Activated CD8-positive, alpha-beta memory T cell treated with anti-CD3 and anti-CD28 coated beads for 24 hours (primary cell): ENCODE data around the gene FZD10.

Experiments used
- DNase-seq: peaks from one replicate; pipeline ENCODE4 v3.0.0-alpha.2; 2020

The FZD10 gene, protein sequence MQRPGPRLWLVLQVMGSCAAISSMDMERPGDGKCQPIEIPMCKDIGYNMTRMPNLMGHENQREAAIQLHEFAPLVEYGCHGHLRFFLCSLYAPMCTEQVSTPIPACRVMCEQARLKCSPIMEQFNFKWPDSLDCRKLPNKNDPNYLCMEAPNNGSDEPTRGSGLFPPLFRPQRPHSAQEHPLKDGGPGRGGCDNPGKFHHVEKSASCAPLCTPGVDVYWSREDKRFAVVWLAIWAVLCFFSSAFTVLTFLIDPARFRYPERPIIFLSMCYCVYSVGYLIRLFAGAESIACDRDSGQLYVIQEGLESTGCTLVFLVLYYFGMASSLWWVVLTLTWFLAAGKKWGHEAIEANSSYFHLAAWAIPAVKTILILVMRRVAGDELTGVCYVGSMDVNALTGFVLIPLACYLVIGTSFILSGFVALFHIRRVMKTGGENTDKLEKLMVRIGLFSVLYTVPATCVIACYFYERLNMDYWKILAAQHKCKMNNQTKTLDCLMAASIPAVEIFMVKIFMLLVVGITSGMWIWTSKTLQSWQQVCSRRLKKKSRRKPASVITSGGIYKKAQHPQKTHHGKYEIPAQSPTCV

DNA sequence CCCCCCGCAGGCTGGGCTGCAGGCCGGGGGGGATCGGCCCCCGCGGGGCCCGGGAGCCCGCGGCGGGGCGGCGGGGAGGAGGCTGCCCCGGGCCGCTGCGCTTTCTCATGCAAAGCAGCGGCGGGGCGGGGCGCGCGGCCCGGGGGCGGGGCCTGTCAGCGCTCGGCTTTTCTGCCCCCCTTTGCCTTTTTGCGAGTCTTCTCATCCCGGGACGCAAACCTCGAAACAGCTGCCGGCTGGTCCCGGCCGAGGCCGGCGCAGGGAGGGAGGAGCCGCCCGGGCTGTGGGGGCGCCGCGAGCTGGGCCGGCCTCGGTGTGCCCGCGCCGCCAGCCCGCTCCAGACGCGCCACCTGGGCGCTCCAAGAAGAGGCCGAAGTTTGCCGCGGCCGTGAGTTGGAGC lies at the start of gene FZD10:
Gene FZD10 (plus strand): TSS at position 198 of the 400 bp plus-strand sequence. CDS start 479 bp downstream, outside the sequence.
- no peak for DNase-seq

DNA sequence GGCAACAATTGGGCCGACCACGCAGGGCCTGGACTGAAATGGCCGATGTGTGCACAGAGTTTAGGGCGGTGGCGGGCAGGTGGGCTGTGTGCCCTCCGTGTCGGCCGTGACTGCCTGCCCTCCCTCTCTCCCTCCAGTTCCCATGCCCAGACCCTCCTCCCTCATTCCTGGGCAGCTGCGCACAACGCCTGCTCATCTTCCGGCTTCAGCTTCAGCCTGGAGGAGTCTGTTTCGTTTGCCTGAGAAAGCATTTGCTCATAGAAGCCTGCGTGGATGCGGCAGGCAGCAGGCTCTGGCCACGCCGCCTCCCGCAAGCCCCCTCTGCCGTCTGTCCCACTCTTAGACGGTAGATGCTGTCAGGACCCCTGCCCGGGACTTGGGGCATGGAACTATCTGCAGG lies 47.3 kb upstream of the FZD10 start:
- no peak for DNase-seq

DNA sequence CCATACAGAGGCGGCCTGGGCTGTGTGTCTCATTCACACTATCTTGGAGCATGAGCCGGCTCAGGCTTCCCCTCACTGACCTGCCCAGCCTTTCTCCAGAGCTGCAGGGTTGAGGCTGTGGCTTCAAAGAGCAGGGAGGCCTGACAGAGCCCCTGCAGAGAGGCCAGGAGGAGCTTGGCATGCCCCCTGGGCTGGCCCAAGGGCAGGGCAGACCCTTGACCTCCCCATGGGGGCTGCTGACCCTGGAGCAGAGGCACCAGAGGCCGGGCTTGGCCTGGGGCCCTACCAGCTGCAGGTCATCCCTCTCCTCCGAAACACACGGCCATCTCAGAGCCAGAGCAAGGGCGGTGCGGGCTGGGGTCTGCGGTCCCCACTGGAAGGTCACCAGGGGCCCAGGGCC lies 46.6 kb upstream of the FZD10 start:
- DNase-seq, result no peak

DNA sequence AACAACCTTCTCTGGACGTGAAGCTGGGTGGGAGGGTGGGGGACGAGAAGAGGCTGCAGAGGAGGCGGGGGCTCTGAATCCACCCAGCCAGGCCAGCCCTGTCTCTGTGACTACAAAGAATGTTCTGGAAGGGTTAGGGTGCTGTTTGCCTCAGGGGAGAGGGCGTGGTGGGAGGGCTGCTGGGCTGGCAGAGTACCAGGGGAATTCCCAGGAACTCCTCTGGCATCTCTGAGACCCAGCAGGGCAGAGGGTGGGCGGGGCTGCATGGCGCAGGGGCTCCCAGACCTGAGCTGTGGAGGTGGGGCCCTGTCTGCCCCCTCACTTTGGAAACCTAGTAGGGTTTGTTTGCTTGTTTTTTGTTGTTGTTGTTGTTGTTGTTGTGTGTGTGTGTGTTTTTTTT lies 45.5 kb upstream of the FZD10 start:
- DNase-seq, result no peak

DNA sequence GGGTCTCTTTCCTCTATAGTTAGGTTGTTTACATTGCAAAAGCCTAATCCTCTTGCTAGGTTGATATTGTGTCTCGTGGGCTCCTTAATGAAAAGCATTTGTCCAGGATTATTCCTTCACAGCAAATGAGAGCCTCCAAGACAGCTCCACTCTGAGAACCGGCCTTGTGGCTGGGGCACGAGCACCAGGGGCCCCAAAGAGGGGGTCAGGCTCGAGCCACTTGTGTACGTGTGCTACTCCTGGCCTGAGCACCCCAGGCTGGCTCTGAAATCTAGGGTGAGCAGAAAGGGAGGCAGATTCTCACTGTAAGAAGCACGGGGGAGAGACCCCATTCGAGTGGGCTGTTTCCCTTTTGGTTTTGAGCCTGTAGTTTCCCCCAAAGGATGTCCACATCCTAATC lies 45.0 kb upstream of the FZD10 start:
- no peak for DNase-seq

DNA sequence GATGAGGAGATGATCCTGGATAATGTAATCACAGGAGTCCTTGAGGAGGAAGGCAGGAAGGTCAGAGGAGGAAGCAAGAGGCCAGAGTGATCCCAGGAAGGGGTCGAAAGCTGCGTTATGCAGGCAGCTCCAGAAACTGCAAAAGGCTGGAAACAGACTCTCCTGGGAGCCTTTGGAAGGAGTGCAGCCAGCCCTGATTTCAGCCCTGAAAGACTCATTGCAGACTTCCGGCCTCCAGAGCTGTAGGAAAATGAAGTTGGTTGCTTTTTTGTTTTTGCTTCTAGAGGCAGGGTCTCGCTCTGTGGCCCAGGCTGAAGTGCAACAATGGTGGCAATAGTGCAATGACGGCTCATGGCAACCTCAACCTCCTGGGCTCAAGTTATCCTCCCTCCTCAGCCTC lies 44.6 kb upstream of the FZD10 start:
- no peak for DNase-seq

DNA sequence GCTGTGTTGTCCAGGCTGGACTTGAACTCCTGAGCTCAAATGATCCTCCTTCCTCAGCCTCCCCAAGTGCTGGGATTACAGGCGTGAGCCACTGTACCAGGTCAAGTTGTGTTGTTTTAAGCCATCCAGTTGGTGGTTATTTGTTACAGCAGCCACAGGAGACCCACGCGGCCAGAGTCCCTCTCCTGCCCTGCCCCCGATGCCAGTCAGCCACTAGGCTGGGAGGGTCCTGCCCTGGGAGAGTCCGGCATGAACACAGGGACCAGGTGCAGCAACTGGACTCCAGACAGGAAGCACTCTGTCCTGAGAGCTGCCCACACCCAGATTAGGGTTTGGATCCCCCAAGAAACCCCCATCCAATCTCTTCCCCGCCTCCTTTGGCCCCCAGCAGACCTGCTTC lies 44.1 kb upstream of the FZD10 start:
- DNase-seq, result no peak

DNA sequence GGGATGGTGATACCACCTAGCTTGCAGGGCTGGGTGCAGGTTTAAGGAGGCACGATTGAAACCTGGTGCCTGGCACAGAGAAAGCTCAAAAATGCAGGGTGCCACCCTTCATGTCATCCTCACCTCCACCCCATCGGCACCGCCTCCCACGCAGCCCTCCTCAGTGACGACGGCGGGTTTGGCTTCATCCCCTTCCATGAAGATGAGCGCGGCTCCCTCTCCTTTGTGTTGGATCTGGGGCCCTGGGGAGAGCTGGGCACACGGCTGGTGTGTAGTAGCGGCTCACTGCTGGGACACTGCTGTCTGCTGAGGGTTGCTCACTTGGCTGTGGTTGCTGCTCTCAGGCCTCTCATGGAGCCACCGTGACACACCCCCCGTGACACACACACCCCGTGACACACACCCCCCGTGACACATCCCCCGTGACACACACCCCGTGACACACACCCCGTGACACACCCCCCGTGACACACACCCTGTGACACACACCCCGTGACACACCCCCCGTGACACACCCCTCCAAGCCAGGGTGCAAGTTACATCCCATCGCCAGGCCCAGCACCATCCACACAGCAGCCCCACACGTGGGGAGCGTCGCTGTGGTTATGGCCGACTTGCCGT lies 42.9 kb upstream of the FZD10 start:
- DNase-seq, result no peak

DNA sequence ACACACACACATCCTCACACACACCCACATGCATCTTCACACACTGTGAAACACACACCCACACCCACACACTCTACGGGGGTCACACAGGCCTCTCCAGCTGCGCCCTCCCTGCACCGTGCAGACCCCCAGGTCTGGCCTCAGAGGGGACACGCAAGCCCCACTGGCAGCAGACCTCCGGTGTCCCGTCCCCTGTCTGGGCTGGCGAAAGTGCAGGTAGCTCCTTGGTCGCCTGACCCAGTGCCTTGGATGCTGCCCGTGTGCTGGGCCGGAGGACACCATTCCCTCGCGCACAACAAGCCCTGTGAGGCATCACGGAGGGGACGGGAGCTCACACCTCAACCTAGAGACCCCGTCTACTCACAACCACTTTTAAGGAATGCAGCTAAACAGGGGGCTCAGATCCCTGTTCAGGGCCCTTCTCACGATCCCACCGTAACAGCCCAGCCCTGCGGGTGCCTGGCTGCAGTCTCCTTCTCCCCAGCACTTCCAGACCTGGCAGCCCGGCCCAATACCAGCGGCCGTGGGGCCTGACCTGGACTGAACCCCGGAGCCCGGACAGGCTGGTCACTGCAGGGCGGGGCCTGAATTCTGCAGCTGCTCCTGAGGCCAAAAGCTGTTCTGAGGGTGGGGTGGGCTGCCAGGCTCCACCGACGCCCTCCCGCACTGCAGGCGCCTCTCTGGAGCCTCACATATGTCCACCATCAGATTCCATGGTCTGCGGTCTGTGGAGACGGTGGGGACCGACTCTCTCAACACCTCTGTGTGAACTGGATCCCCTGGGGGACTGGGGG lies 42.1 kb upstream of the FZD10 start:
- DNase-seq, result no peak

DNA sequence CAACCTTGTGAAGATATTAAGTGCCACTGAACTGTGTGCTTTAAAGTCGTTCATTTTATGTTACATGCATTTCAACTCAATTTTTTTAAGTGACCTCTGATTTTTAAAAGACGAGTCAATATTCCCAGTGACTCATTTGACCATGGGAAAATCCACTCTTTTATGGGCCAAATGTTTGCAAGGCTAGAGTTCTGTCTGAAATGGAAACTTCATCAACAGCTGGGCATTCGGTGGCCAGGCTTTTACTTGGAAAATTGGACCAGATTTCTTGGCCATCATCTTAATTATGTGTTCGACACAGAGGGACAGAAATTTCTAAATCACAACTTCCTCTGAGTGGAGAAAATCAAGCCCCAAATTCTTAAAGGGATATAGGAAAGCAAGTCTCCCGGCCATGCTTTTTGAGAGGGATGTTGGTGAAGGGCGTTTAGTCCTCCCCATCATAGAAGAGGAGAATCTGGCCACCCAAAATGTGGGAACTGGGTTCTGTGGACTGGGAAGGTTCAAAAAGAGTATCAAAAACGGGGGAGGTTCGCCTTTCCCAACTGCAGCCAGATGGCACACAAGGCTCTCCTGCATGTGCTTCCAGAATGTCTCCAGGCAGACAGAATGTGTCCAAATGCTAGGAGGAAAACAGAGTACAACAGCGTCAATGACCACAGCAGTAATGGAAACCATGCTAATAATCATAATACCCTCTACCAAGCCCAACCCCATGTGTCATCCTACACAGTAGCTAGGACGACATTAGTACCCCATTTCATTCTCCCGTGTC lies 40.9 kb upstream of the FZD10 start:
- no peak for DNase-seq

DNA sequence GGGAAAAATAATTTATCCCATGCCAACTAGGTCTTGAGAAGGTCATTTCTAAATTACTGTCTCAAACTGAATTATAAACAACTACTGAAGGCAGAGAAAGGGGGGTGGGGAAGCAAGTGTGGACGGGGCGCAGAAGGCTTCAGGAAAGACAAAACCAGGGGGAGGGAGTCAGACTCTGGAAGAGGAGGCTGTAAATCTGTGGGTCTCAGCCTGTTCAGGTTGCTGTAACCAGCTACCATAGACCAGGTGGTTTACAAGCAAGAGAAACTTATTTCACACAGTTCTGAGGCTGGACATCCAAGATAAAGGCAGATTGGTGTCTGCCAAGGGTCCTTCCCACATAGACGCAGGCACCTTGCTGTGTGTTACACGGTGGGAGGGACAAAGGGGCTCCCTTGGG lies 39.9 kb upstream of the FZD10 start:
- DNase-seq, result no peak

DNA sequence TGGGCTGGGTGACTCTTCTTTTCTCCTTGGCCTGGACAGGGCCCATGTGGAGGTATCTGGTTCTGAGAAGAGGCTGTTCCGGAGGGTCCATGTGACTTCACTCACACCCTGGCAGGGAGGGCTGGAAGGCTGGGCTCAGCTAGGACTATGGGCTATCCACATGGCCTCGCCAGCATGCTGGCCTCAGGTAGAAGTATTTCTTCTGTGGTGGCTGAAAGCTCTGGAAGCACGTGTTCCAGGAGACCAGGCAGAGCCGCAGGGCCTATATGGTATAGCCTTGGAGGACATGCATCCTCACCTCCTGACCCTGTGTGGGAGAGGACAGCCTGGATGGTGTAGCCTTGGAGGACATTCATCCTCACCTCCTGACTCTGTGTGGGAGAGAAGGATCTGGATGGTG lies 38.2 kb upstream of the FZD10 start:
- no peak for DNase-seq

DNA sequence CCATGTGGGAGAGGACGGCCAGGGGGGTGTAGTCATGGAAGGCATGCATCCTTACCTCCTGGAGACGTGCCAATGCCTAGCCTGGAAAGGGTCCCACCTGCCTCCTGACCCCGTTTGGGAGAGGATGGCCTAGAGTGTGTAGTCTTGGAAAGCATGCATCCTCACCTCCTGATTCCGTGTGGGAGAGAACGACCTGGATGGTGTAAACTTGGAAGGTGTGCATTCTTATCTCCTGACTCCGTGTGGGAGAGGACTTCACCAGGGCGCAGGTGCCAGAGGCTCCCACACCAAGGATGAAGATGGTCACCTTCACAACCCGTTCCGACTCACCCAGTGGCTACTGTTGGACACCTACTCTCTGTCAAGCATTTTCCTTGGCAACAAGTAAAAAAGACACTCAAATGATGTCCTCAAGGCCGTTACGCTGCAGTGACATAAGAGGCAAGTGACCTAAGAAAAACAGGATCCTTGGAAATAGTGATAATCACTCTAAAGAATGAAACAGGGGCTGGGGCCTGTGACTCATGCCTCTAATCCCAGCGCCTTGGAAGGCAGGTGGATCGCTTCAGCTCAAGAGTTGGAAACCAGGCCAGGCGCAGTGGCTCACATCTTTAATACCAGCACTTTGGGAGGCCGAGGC lies 37.5 kb upstream of the FZD10 start:
- DNase-seq, result no peak

DNA sequence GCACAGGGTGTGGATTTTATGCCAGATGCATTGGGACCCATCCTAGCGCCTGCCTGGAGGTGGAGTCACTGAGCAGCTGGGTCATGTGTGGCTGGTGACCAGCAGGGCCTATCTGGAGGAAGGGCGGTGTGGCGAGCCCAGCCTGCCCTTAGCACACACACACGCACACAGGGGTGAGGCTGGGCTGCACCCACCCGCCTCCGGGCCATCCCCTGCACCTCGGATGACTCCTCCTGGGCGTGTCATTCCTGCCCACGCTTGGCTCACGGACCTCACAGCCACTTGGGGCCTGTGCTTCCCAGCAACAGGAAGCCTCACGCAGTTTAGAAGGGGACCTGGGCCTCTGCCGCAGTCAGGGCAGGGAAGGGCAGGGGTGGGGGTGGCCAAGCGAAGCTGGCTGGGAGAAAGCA lies 36.2 kb upstream of the FZD10 start:
- no peak for DNase-seq

DNA sequence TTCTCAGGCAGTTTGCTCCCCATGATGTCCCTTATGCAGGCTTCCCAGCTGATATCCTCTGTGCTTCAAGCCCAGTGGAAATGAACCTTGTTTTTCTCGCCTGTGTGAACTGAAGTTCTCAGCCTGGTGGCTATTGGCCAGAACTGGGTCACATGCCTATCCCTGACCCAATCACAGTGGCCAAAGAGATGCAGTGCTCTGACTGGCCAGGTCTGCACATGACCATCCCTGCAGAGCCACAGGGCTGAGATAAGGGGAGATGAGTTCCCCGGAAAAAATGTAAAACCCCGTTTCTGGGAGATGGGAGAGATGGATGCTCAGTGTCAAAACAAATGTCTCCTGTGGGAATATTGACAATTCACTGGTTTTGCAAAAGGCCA lies 34.7 kb upstream of the FZD10 start:
- no peak for DNase-seq

DNA sequence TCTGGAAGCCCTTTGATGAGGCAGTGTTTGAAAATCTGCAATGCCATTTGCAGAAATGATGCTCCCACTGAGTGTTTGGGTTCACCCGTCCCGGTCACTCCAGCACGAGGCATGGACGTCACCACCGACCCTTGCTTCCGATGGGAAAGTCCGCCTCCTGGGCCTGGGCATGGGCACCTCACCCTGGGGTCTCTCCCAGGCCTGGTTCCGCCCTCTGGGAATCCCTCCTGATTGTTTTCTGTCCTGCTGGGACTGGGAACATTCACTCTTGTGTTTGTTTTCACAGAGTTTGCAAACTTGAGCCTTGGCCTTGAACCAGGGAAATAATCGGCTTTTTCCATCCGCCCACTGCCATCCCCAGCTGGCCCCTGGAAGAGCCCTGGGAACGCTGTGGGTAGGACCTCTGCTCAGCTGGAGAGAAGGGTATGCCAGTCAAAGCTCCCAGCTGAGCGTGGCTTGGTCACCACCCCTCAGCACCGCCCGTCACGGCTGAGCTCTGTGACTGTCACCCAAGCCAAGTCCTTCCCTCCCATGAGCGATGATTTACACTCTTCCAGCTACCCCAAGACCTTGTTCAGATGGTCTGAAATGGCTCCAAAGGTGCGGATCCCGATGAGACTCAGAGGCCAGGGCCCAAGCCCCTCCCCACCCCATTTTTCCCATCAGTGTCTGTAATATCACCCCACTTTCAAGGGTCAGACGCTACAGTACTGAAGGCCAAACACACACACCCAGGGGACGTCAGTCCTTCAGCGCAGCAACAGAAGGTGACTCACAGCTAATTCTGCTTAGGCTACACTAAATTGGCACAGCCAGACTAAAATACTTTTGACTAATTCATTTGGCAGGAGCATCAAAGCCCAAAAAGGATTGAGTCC lies 34.1 kb upstream of the FZD10 start:
- DNase-seq, result no peak

DNA sequence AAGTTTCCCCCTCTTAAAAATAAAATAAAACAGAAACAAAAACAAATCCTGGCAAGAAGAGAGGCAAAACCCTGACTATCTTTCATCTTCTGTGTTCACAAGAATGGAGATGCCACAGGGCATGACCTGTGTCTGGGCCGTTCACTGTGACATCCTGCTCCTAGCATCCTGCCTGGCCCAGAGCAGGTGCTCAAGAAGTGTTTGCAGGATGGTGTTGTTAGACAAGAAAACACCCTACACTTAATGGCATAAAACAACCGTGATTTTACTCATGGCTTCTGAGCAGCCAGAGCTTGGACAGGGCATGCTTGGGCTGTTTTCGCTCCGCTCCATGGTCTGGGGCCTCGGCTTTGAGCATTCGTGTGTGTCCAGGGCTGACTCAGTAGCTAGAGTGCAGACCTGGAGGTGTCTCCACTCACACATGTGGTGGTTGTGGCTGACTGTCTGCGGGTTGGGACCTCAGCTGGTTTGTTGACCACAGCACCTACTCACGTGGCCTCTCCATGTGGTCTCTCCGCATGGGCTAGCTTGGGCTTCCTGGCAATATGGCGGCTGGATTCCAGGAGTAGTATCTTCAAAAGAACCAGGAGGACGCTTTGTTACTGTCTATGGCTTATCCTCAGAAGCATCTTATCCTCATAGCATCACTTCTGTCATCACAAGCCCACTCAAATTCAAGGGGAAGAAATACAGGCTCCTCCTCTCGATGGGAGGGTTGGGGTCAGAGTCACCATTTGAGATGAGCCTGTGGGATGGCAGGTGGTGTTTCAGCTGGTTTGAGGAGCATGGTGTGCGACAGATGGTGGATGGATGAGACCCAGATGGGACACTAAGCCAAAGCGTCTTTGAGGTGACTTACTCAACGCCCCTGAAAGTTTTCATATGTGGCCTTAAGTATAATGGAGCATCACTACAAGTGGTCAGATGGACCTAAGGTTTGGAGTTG lies 33.2 kb upstream of the FZD10 start:
- no peak for DNase-seq

DNA sequence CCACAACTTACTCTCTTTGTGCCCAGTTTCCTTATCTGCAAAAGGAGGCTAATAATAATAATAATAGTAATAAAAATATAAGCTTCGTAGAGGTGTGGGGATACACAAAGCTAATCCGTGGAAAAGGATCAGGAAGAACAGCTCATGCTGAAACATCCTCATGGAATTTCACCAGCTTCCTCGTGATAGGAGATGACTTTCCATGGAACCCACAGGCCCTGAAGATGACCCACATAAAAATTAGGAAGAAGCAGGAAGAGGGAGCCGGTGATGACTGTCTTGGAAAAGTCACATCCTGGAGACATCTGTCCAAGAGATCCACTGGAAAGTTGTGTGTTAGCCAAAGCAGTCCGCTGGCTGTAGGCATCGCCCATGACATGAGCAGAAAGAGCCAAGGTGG lies 31.9 kb upstream of the FZD10 start:
- DNase-seq, result no peak

DNA sequence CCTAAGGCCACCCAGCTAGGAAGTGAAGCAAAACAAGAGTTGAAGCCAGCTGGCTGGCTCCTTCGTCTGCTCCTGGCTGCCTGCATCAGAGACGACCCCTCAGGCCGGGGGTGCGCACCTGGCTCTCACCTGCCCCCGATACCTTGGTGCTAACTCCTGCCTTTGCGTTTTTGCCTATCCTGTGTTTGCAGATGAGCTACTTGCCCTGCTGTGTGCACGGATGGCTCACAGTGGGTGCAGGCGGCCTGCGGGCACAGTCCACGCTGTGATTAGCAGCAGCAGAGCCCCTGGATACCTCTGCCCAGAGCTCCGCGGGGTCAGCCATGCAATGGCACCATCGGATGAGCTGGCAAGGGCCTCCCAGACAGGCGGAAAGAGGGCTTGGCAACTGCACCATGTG lies 31.2 kb upstream of the FZD10 start:
- no peak for DNase-seq

DNA sequence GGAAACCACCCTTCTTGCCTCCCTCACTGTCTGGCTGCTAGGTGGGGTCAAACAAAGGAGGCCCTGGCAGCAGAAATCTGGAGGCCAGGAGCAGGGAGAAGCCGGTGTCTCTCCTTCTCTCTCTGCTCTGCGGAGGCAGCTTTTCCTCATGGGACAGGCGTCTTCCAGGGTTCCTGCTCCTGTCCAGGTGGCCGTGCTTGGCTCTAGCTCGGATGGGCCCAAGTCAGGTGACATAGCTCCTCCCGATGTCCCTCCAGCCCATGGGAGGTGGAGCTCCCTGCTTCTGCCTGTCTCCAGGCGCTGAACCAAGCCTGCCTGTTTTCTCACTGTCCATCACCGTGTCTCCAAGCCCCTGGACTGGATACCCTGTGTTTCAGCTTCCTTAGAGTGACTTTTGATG lies 30.5 kb upstream of the FZD10 start:
- DNase-seq, result no peak
